ENCODE results near the gene EPHB3. TPM values are rescaled to one million over a fixed set of nuclear protein-coding genes. Genes with fewer than 3 reads are reported as not detected.

The EPHB3 gene
- total RNA-seq, 1 donor from 2014 or later = 1.6 TPM

GRCh38 chr3:184541886-184542562 is 19.6 kb upstream of the EPHB3 start:
- ATAC-seq = no peak
- no peak for DNase-seq (ENCODE audit: missing footprints)
- intact Hi-C loops (cut with DNase I) = loop anchor here (1.0 to 5.0 kb wide), 2 partner anchors 125 to 171 kb away; no protein-coding TSS in a partner anchor

- intact Hi-C loops (cut with DNase I) = loop anchor here (1.0 to 5.0 kb wide), 2 partner anchors 125 to 171 kb away; no protein-coding TSS in a partner anchor
- ATAC-seq (no peak), DNase-seq (ENCODE audit: missing footprints) (no peak)
These were observed 19.0 kb upstream of the EPHB3 start for GRCh38 chr3:184542577-184542976.

DNA sequence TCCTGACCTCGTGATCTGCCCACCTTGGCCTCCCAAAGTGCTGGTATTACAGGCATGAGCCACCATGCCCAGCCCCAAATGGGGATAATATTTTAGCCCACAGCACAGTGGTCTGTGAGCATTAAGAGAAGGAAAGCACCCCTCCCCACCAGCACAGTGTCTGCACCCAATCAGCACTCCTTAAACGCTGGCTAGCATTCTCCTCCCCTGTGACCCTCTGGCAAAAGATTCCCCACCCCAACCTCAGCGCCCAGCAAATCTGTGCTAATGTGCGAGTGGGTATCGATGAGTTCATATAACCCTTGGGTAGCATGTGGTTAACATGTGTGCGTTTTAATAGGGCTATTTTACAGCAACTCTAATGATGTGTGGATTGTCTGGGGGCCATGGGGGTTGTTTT is 18.3 kb upstream of the EPHB3 start:
- intact Hi-C loops (cut with DNase I) = loop anchor here (5.0 kb wide), 1 partner anchor 126 kb away; no protein-coding TSS in a partner anchor
- ATAC-seq (peak; percentile 5), DNase-seq (ENCODE audit: missing footprints) (no peak)

DNA sequence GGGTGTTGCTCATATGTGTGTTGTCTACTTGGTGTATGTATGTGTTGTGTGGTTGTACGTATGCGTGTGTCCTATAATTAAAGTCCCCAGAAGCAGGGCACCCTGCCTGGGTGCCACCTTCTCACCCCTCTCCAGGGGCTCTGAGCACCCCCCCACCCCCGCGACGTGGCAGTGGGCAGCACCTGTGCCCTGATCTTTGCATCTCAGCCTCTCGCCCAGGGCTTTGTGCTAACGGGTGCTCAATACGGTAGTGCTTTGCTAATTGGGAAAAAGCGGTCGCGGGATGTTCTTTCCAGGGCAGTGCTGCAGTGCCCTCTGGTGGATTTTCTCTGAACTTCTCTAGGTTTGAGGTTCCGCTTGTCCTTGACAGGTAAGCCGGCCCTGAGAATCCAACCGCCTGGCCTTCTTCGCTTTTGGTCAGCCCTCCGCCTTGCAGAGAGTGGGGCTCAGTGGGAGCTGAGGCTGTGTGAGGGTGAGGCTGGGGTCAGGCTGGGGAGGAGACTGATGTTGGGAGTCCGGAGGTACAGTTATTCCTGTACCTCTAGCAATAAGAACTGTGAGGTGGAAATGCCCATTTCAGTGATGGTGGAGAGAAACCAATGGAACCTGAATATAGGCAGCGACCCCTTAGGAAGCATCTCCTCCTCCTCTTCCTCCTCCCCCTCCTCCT is 17.6 kb upstream of the EPHB3 start:
- DNase-seq (ENCODE audit: missing footprints) (no peak), ATAC-seq (peak; percentile 59)
- intact Hi-C loops (cut with DNase I) = loop anchor here (5.0 kb wide), 1 partner anchor 127 kb away; no protein-coding TSS in a partner anchor

- ATAC-seq = no peak
- intact Hi-C loops (cut with DNase I) = loop anchor here (5.0 kb wide), 1 partner anchor 127 kb away; no protein-coding TSS in a partner anchor
- DNase-seq (ENCODE audit: missing footprints) = no peak
These were observed 17.1 kb upstream of the EPHB3 start for GRCh38 chr3:184544513-184544861.

DNA sequence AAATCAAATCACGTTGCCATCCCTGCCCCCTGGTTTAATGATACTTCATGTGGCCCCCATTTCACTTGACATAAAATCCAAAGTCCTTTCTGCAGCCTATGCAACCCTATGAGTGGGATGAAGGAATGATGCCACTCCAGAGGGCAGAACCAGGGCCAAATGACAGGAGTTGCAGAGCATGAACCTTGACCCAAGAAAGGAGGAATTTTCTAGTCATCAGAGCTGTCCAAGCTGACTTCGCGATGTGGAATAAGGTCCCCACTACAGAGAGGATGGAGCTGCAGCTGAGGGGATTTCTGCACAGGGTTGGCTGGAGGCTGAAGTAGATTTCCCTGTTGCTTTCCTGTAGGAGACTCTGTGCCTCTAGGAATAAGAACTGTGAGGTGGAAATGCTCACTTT is 15.8 kb upstream of the EPHB3 start:
- ATAC-seq = no peak
- DNase-seq (ENCODE audit: missing footprints) = no peak
- intact Hi-C loops (cut with DNase I) = no loop called here

DNA sequence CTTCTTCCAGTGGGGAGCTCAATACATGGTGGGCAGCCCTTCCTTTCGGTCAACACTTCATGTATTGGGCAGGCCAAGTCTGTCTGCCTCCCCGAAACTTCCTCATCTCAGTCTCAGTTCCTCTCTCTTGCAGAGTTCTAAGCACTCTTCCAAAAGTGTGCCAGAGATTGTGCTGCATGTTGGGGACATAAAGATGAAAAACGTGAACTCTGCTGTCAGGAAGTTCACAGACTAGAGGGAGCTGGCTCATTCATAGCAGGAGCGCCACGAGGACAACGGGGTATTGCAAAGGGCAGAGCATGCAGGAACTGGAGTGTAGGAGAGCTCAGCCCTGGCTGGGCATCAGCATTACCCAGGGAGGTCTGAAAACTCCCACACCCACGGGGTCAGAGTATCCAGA is 15.3 kb upstream of the EPHB3 start:
- DNase-seq (ENCODE audit: missing footprints) (peak; percentile 75), ATAC-seq (peak; percentile 56)
- intact Hi-C loops (cut with DNase I) = no loop called here

- intact Hi-C loops (cut with DNase I) = no loop called here
- DNase-seq (ENCODE audit: missing footprints) = no peak
- peak; percentile 26 for ATAC-seq
These were observed 11.6 kb upstream of the EPHB3 start for GRCh38 chr3:184549796-184550577.

- DNase-seq (ENCODE audit: missing footprints) (no peak), ATAC-seq (no peak)
- intact Hi-C loops (cut with DNase I) = no loop called here
These were observed 10.5 kb upstream of the EPHB3 start for GRCh38 chr3:184551103-184551502.

DNA sequence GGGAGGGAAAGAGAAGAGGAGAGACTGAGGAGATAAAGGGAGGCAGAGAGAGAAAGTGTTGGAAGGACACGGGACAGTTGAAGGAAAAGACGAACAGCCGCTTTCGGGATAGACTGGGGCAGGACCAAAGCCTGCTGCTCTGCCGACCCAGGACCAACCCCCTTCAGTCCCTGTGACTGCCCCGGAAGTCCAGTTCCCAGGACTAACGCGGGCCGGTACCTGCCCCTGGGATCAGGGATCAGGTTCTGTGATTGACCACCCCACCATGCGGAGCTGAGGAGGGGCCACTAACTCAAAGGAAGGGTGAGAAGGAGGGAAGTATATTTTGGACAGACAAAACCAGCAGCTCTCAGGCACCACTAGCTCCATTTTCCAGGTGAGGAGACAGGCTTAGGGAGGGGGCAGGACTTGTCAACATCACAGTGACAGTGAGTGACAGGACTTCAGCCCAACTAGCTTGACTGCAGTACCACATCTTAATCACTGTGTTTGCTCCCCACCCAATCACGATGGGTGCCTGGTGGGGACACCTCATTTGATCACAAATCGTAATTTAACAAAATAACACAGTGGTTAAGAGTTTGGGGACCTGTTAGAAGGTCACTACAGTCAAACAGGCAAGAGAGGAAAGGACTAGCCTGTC is 9.8 kb upstream of the EPHB3 start:
- intact Hi-C loops (cut with DNase I) = no loop called here
- no peak for DNase-seq (ENCODE audit: missing footprints)
- ATAC-seq = no peak

DNA sequence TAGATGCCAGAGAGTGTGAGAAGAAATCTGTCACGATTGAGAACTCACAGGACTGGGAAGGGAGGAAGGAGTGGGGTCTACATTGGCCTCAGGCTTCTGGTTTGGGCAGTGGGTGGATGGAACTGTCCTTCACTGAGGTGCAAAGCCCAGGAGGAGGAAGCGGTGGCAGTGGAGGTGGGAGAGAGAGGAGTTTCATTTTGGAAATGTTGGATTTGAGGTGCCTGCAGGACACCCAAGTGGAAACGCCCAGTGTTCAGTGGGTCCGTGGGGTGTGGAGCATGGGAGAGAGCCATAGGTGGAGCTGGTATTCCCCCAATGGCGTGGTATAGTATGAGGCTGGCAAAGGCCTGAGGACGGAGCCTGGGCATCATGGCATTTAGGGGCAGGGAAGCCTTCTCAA is 9.3 kb upstream of the EPHB3 start:
- DNase-seq (ENCODE audit: missing footprints) (no peak), ATAC-seq (no peak)
- intact Hi-C loops (cut with DNase I) = no loop called here

- DNase-seq (ENCODE audit: missing footprints) (no peak), ATAC-seq (no peak)
- intact Hi-C loops (cut with DNase I) = no loop called here
These were observed 8.7 kb upstream of the EPHB3 start for GRCh38 chr3:184552863-184553262.

DNA sequence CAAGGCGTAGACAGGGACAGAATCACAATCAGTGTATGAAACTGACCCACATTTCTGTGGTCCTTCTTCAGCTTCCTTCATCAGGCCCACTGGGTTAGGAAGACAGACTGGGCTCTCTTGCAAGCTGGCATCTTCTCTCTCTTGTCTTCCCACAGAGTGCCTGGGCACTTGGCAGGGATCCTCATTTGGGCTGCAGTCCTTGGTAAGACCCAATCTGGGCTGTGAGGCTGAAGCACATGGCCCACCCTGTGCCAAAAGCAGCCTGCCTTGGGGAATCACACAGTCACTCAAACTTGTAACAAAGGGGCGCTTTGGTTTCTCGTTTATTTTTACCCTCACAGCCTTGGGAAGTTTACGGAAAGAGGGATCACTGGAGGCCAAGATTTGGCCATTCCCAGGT is 8.2 kb upstream of the EPHB3 start:
- ATAC-seq (no peak), DNase-seq (ENCODE audit: missing footprints) (no peak)
- intact Hi-C loops (cut with DNase I) = no loop called here

- intact Hi-C loops (cut with DNase I) = no loop called here
- DNase-seq (ENCODE audit: missing footprints) = no peak
- ATAC-seq = no peak
These were observed 7.1 kb upstream of the EPHB3 start for GRCh38 chr3:184554461-184554860.

DNA sequence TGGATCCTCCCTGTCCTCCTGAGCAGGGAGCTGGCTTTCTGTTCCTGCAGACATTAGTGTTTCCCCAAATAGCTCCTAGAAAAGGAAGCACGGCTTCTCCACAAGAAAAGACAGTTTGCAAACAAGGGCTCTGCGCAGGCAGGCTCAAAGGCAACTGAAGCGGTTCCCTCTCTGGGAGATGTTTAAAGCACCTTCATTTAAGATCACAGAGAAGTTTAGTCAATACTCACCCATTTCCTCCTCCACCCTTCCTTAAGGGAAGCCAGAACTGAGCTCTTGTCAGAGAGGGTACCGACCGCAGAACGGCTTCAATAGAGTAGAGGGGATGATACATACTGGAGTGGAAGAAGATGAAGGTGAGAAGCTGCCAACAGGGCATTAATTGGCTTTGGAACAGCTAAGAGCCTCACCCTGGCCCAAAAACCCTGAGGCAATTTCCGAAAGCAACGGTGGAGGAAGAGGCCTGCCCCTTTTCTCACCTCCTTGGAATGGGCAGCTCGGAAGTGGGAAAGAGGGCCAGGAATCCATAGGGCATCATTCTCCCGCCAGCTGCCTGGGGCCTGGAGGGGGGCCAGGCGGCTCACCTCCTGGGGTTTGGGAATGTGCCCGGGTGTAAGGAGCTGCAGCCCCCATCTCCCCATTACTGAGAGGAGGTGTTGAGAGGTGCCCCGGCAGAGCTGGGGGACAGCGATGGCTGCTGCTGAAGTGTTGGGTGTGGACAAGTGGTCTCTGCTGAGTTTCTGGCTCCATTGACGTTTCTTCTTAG is 4.8 kb upstream of the EPHB3 start:
- no peak for ATAC-seq
- DNase-seq (ENCODE audit: missing footprints) = no peak
- intact Hi-C loops (cut with DNase I) = no loop called here

- intact Hi-C loops (cut with DNase I) = no loop called here
- DNase-seq (ENCODE audit: missing footprints) = no peak
- ATAC-seq = no peak
These were observed 4.1 kb upstream of the EPHB3 start for GRCh38 chr3:184557348-184557950.

DNA sequence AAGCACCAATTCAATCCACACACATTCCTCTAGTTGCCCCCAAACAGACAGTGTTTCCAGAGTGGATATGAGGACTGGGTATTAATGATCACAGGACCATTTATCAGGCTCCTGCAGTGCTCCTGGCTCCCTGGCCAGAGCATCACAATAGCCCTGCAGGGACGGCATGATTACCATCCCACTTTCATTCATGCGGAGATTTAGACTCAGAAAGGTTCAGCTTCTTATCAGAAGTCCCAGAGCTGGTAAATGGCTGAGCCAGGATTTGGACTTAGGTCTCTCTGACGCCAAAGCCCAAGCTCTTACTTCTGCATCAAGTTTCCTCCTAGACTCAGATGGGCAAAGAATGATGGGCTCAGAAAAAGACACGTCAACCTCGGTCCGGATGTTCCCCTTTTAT is 2.9 kb upstream of the EPHB3 start:
- intact Hi-C loops (cut with DNase I) = no loop called here
- DNase-seq (ENCODE audit: missing footprints) = no peak
- ATAC-seq = no peak

DNA sequence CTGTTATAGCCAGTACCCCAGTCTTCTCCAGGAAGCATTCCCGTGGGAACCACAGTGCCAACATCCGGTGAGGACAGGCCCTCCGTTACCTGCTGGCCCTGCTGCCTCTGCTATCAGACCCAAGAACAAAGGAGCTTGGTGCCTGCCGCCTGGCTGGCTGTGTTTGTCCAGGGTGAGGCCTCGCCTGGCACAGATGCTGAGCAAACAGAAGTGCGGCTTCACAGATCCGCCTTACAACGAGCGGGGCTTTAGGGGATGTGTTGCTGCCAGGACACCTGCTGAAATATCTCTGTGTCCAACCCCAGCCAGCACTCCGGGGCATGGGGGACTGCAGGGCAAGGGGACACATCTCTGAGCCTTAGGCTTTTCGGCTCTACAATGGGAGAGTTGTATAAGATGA is 2.2 kb upstream of the EPHB3 start:
- DNase-seq (ENCODE audit: missing footprints) (no peak), ATAC-seq (no peak)
- intact Hi-C loops (cut with DNase I) = no loop called here
